Colon (tissue), 2 donors: ENCODE measurements around the gene VCL.

Experiments used
- FAIRE-seq: peaks from 2 replicates; lab custom pipeline; 2012; peaks lifted over from hg19 to GRCh38; lab: Jason Lieb, UNC
- donor health status: control.
- donor health status: control.

Gene VCL

DNA sequence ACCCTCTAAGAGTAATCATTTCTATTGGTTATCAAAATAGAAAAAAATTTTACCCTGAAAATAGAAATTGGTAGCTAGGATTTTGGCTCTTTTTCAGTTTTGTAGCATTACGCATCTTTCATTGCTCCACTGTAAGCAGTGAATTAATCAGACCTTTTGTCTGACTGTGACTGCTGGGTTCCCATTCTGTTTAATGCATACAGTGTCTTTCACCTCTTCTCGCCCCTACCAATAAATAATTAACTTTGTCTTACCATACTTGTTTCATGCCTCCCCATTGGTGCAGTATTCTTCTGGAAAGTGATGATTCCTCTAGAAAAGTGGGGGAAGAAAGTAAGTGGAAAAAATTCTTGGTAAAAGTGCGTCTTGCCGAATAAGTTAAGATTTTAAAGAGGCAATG is 79.5 kb downstream of the VCL start:
- FAIRE-seq = no peak

GRCh38 chr10:74078037-74078436 is 80.1 kb downstream of the VCL start:
- FAIRE-seq = no peak

- FAIRE-seq = no peak
These were observed 81.4 kb downstream of the VCL start for GRCh38 chr10:74079028-74079935.

GRCh38 chr10:74079936-74080590 is 82.1 kb downstream of the VCL start:
- FAIRE-seq = no peak

- FAIRE-seq = no peak
These were observed 83.4 kb downstream of the VCL start for GRCh38 chr10:74081192-74081803.

DNA sequence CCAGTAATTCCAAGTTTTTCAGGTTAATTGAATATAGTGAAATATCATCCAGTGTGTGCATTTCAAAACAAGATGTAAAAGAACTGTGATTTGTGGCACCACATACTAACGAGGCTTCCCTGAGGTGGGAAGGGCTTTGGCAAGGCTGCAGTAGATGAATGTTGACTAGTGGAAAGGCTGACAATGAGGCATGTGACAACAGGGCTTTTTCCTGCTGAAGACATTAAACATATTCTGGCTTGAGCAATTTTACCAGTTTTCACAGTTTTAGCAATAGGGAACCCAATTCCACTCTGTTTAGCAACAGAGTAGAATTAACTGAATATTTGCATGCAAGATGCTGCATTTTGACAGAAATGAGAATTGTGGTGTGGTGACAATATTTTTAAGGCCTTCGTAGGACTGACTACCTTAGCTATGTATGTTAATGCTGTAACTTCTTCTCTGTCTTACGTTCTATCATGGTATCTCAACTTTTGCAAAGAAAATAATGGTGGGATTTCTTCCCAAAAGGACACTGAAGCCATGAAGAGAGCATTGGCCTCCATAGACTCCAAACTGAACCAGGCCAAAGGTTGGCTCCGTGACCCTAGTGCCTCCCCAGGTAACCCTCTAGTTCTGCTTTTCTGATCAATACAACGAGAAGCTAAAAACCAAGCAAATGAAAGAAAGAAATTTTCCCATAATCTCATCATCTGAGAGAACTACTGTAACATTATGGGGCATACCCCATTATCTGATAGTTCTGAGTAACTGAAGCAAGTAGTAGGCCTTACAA is 84.2 kb downstream of the VCL start:
- FAIRE-seq = no peak

DNA sequence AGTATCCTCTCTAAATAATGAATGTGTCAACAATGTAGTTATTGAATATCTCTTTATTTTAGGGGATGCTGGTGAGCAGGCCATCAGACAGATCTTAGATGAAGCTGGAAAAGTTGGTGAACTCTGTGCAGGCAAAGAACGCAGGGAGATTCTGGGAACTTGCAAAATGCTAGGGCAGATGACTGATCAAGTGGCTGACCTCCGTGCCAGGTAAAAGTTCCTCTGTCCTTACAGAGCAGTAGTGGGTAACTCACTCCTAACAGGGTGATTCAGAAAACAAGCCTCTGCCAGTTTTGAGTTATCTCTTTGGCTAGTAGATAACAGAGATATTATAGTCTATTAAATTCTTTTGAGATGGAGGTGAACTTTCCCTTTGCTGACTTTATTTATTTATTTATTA is 85.4 kb downstream of the VCL start:
- FAIRE-seq = no peak

- FAIRE-seq = no peak
These were observed 87.0 kb downstream of the VCL start for GRCh38 chr10:74084955-74085354.

- no peak for FAIRE-seq
These were observed 88.4 kb downstream of the VCL start for GRCh38 chr10:74086317-74086716.

GRCh38 chr10:74088722-74089121 is 90.8 kb downstream of the VCL start:
- no peak for FAIRE-seq

DNA sequence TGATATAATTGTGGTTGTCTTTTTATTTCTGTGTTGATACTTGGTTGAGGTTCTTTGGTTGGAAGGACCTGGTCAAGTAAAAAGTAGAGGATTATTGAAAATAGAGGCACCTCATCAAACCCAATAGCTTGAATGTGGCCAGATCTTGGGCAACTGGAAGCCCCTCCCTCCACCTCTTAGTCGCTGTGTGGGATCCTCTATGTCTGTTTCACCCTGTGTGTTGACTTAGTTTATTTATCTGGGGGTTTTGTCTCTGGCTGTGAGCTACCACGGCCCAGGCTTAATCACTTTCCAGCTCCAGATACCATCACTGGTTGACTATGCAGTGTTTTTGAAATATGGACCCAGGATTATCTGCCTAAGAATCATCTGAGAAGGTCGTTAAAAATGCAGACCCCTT is 94.5 kb downstream of the VCL start:
- no peak for FAIRE-seq

- FAIRE-seq = no peak
These were observed 95.7 kb downstream of the VCL start for GRCh38 chr10:74093530-74094164.

DNA sequence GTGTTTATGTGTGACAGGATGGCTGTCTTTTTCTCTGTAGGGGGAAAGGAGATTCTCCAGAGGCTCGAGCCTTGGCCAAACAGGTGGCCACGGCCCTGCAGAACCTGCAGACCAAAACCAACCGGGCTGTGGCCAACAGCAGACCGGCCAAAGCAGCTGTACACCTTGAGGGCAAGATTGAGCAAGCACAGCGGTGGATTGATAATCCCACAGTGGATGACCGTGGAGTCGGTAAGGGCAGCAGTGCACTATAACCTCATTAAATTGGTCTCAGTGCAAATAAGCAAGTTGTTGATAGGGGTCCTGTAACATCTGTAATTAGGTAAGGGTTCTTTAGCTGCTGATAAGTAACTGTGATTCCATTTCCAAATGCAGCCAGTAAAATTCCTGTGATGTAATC is 96.3 kb downstream of the VCL start:
- no peak for FAIRE-seq

GRCh38 chr10:74096777-74097176 is 98.9 kb downstream of the VCL start:
- FAIRE-seq = no peak

GRCh38 chr10:74097776-74098175 is 99.9 kb downstream of the VCL start:
- no peak for FAIRE-seq

DNA sequence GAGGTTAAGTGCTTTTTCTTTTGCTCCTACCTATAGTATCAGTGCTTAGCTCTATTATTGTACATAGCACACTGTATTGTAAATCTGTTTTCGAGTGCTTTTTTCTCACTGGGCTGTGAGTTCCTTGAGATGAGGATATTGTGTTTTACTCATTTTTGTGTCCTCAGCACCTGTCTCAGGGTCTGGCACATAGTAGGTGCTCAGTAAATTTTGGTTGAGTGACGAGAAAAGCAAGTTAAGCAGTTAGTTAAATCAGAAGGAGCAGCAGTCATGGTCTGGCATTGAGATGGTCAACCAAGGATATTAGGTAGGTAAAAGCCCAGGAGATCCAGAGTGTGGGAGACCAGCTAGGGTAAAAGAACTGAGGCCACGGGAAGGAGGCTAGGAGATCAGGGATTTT is 101.5 kb downstream of the VCL start:
- no peak for FAIRE-seq

- FAIRE-seq = no peak
These were observed 101.9 kb downstream of the VCL start for GRCh38 chr10:74099836-74100235.

DNA sequence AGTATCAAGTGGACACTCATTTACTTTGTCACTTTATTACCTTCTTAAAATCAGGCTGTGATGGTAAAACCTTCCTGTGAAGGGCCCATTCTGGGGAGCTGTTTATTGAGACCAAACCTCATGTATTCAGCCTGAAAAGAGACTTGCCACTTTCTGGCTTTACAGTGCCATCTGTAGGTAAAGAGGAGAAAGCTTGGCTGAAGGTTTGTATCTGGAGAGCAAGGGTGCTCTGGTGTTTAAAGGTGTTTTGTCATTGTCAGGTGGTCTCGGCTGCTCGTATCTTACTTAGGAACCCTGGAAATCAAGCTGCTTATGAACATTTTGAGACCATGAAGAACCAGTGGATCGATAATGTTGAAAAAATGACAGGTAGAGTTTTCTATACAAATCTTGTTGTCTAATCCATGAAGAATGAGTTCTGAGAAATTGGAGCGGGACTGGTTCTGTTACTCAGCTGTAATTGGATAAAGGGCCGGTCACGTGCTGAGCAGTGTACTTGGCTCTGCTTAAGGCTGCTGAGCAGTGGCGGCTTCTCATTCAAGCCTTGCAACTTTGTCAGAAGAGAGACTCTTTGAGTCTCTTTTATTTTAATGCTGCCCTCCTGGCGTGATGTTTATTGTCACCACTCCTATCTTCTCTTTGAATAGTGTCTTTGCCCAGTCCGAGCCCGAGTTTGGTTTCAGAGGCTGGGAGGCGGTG is 105.8 kb downstream of the VCL start:
- FAIRE-seq = no peak

GRCh38 chr10:74104480-74104879 is 106.6 kb downstream of the VCL start:
- no peak for FAIRE-seq

GRCh38 chr10:74104996-74105395 is 107.1 kb downstream of the VCL start:
- FAIRE-seq = no peak

DNA sequence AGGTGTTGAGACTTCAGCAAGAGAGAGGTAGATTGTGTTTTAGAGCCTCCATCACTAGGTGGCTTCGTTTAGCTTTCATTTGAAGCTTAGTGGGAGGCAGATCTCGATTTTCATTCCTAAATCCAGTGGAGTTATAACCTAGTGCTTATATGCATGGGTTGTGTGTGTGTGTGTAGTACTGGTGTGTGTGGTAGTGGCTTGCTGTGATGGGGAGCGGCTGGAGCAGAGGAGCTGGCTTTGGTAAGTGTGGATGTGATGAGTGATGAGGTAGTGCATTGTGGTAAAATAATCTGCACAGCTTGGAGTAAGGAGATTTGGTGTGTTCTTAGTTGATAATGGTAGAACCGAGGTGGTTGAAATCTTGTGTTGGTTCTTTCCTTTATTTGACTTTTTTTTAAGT is 109.5 kb downstream of the VCL start:
- FAIRE-seq = no peak
